ENCODE results near the gene ALPL. TPM values are rescaled to one million over a fixed set of nuclear protein-coding genes. Genes with fewer than 3 reads are reported as not detected.

The ALPL gene
- total and polyA plus RNA-seq, 10 donors = 19.5 to 222 (median 58.1) TPM

GRCh38 chr1:21524686-21525339, 15.6 kb downstream of the ALPL start:
- Histone ChIP-seq H3K27ac (peak overlapping the region in 7 of 8 donors; percentile 47 to 83 (median 69)), H3K4me1 (peaks cover 12 to 53% (median 33%) of the 10 kb centered on the region in 6 donors), H3K36me3 (no peaks in the 10 kb centered on the region), H3K27me3 (replicated peaks in 1 of 7) (no peaks in the 10 kb centered on the region), H3K4me3 (peak overlapping the region in 1 of 8 donors; percentile 36), H3K9me3 (no peaks in the 10 kb centered on the region)
- no peak for DNase-seq
- intact Hi-C loops (cut with DNase I; ENCODE audit: low total_unique reads) = no loop called here
- 22 to 47% (median 30%) methylated on average over 10 to 14 of the region's 14 CpGs for WGBS, 5 donors
- no peak for TF ChIP-seq POLR2A (IDR thresholded peaks at IDR 0.05)
- TF ChIP-seq CTCF (IDR thresholded peaks at IDR 0.05 in 8 of 11, conservative IDR thresholded peaks at IDR 0.05 in 3 of 11) = no peak
- TF ChIP-seq POLR2AphosphoS5 (IDR thresholded peaks at IDR 0.05) = peak in 2 of 3 donors; percentile 62 to 63

- Histone ChIP-seq H3K9me3 (no peaks in the 10 kb centered on the region), H3K27me3 (replicated peaks in 1 of 7) (no peaks in the 10 kb centered on the region), H3K36me3 (no peaks in the 10 kb centered on the region), H3K4me1 (peaks cover 12 to 48% (median 29%) of the 10 kb centered on the region in 6 donors), H3K4me3 (no peak overlapping the region), H3K27ac (peak overlapping the region in 6 of 8 donors; percentile 67 to 83 (median 70))
- DNase-seq = no peak
- TF ChIP-seq POLR2A (IDR thresholded peaks at IDR 0.05) = no peak
- no peak for TF ChIP-seq CTCF (IDR thresholded peaks at IDR 0.05 in 8 of 11, conservative IDR thresholded peaks at IDR 0.05 in 3 of 11)
- no peak for TF ChIP-seq POLR2AphosphoS5 (IDR thresholded peaks at IDR 0.05)
- intact Hi-C loops (cut with DNase I; ENCODE audit: low total_unique reads) = no loop called here
- WGBS, 5 donors = 77 to 88% (median 84%) methylated on average over 7 of the region's 7 CpGs
These were observed 16.1 kb downstream of the ALPL start for GRCh38 chr1:21525340-21525717.

GRCh38 chr1:21526441-21526840, 17.2 kb downstream of the ALPL start:
- Histone ChIP-seq H3K4me1 (peaks cover 12 to 39% (median 29%) of the 10 kb centered on the region in 6 donors), H3K27ac (no peak overlapping the region), H3K9me3 (no peaks in the 10 kb centered on the region), H3K36me3 (no peaks in the 10 kb centered on the region), H3K4me3 (no peak overlapping the region), H3K27me3 (replicated peaks in 1 of 7) (no peaks in the 10 kb centered on the region)
- TF ChIP-seq POLR2A (IDR thresholded peaks at IDR 0.05) (no peak), CTCF (IDR thresholded peaks at IDR 0.05 in 8 of 11, conservative IDR thresholded peaks at IDR 0.05 in 3 of 11) (no peak), POLR2AphosphoS5 (IDR thresholded peaks at IDR 0.05) (no peak)
- no peak for DNase-seq
- 36 to 56% (median 37%) methylated on average over 1 of the region's 1 CpG for WGBS, 5 donors
- intact Hi-C loops (cut with DNase I; ENCODE audit: low total_unique reads) = no loop called here

- intact Hi-C loops (cut with DNase I; ENCODE audit: low total_unique reads) = no loop called here
- Histone ChIP-seq H3K9me3 (no peaks in the 10 kb centered on the region), H3K36me3 (no peaks in the 10 kb centered on the region), H3K27me3 (replicated peaks in 1 of 7) (peaks cover 0 to 5% (median 0%) of the 10 kb centered on the region in 7 donors), H3K27ac (no peak overlapping the region), H3K4me3 (no peak overlapping the region), H3K4me1 (peaks cover 0 to 29% (median 13%) of the 10 kb centered on the region in 6 donors)
- no peak for TF ChIP-seq POLR2A (IDR thresholded peaks at IDR 0.05)
- TF ChIP-seq CTCF (IDR thresholded peaks at IDR 0.05 in 8 of 11, conservative IDR thresholded peaks at IDR 0.05 in 3 of 11) = no peak
- TF ChIP-seq POLR2AphosphoS5 (IDR thresholded peaks at IDR 0.05) = no peak
- no peak for DNase-seq
- WGBS, 5 donors = 78 to 88% (median 82%) methylated on average over 7 of the region's 7 CpGs
These were observed 21.3 kb downstream of the ALPL start for GRCh38 chr1:21530368-21531016.
